ENCODE data around the gene TPK1. TPM values are rescaled to one million over a fixed set of nuclear protein-coding genes. Genes with fewer than 3 reads are reported as not detected.

The TPK1 gene
- total RNA-seq, 4 donors from 2014 or later = 6.8 to 11.9 (median 8.5) TPM

GRCh38 chr7:144659211-144659610 lies 176.6 kb downstream of the TPK1 start:
- H3K36me3 ChIP-seq = no peaks in the 10 kb centered on the region
- 83 to 92% methylated on average over 4 to 8 of the region's 9 CpGs for WGBS, 2 donors (ENCODE audit: low coverage in 1 of 2)
- H3K4me1 ChIP-seq = no peaks in the 10 kb centered on the region
- no peak for TF ChIP-seq POLR2AphosphoS5 (IDR thresholded peaks at IDR 0.05)
- TF ChIP-seq POLR2A (IDR thresholded peaks at IDR 0.05) = no peak
- no peak for TF ChIP-seq EP300 (IDR thresholded peaks at IDR 0.05)
- TF ChIP-seq, protein P1, sequence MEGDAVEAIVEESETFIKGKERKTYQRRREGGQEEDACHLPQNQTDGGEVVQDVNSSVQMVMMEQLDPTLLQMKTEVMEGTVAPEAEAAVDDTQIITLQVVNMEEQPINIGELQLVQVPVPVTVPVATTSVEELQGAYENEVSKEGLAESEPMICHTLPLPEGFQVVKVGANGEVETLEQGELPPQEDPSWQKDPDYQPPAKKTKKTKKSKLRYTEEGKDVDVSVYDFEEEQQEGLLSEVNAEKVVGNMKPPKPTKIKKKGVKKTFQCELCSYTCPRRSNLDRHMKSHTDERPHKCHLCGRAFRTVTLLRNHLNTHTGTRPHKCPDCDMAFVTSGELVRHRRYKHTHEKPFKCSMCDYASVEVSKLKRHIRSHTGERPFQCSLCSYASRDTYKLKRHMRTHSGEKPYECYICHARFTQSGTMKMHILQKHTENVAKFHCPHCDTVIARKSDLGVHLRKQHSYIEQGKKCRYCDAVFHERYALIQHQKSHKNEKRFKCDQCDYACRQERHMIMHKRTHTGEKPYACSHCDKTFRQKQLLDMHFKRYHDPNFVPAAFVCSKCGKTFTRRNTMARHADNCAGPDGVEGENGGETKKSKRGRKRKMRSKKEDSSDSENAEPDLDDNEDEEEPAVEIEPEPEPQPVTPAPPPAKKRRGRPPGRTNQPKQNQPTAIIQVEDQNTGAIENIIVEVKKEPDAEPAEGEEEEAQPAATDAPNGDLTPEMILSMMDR (IDR thresholded peaks at IDR 0.05) = no peak
- H3K27me3 ChIP-seq = no peaks in the 10 kb centered on the region
- H3K4me3 ChIP-seq = no peak overlapping the region
- H3K9me3 ChIP-seq = no peaks in the 10 kb centered on the region
- ATAC-seq = no peak
- no peak overlapping the region for H3K27ac ChIP-seq

DNA sequence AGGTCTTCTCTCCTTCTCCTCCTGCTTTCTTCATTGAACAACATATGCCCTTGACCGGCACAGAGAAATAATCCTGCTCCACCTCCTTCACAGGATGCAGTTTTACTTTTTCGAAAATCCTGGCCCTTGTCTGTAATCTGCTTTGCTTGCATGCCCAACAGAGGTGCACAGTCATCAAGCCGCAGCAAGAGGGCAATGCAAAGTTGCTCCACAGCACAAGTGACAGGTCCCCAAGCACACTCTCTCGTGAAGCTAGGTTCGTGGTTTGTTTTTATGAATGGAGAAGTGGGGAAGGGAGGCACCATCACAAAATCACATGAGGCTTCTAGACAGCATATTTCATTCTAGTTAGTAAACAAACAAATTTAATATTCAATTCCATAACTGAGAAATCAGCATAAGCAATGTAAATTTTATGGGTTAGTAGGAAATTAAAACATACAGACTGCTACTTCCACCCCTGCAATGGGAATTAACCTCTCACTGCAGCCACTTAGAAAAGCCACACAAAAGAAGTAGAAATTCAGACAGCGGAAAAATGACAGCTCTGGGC lies 178.8 kb downstream of the TPK1 start:
- no peaks in the 10 kb centered on the region for H3K27me3 ChIP-seq
- H3K9me3 ChIP-seq = no peaks in the 10 kb centered on the region
- ATAC-seq = no peak
- TF ChIP-seq, protein P1 (IDR thresholded peaks at IDR 0.05) = no peak
- TF ChIP-seq POLR2AphosphoS5 (IDR thresholded peaks at IDR 0.05) (no peak), POLR2A (IDR thresholded peaks at IDR 0.05) (no peak)
- H3K36me3 ChIP-seq = no peaks in the 10 kb centered on the region
- no peak overlapping the region for H3K27ac ChIP-seq
- 56 to 91% methylated on average over 3 to 6 of the region's 6 CpGs for WGBS, 2 donors (ENCODE audit: low coverage in 1 of 2)
- H3K4me3 ChIP-seq = no peak overlapping the region
- no peaks in the 10 kb centered on the region for H3K4me1 ChIP-seq

DNA sequence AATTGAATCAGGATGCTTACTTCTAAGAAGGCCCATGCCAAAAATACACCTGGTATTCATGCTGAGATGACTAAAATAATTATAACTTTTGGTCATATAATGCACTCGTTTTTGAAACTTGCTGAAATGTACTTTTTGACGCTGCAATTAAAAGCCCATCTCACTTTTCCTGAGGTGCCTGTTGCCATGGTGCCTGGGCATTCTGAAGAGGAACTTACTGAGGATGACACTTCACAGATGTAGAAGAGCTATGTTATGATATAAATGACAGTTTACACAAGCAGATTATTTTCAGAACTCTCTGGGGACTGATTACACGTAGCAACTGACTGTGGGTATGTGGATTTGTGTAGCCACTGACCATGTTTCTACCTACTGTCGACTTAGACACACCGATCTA lies 182.4 kb downstream of the TPK1 start:
- Histone ChIP-seq H3K36me3 (no peaks in the 10 kb centered on the region), H3K4me3 (no peak overlapping the region), H3K9me3 (peaks cover 0 to 7% (median 0%) of the 10 kb centered on the region in 3 donors), H3K27ac (no peak overlapping the region), H3K27me3 (no peaks in the 10 kb centered on the region), H3K4me1 (no peaks in the 10 kb centered on the region)
- no peak for ATAC-seq
- WGBS, 2 donors (ENCODE audit: low coverage in 1 of 2) = 22 to 56% methylated on average over 5 of the region's 5 CpGs
- TF ChIP-seq POLR2AphosphoS5 (IDR thresholded peaks at IDR 0.05) = no peak
- no peak for TF ChIP-seq EP300 (IDR thresholded peaks at IDR 0.05)
- TF ChIP-seq, protein P1 (IDR thresholded peaks at IDR 0.05) = no peak
- TF ChIP-seq POLR2A (IDR thresholded peaks at IDR 0.05) = no peak

- no peak overlapping the region for H3K27ac ChIP-seq
These were observed 185.4 kb downstream of the TPK1 start for GRCh38 chr7:144650439-144650838.

GRCh38 chr7:144649120-144649519 lies 186.7 kb downstream of the TPK1 start:
- Histone ChIP-seq H3K4me3 (no peak overlapping the region), H3K4me1 (no peaks in the 10 kb centered on the region), H3K9me3 (peaks cover 0 to 7% (median 0%) of the 10 kb centered on the region in 3 donors), H3K27me3 (no peaks in the 10 kb centered on the region), H3K36me3 (no peaks in the 10 kb centered on the region), H3K27ac (no peak overlapping the region)
- 81 to 92% methylated on average over 2 of the region's 2 CpGs for WGBS, 2 donors (ENCODE audit: low coverage in 1 of 2)
- no peak for ATAC-seq
- TF ChIP-seq, protein P1 (IDR thresholded peaks at IDR 0.05) = no peak
- no peak for TF ChIP-seq EP300 (IDR thresholded peaks at IDR 0.05)
- no peak for TF ChIP-seq POLR2A (IDR thresholded peaks at IDR 0.05)
- TF ChIP-seq POLR2AphosphoS5 (IDR thresholded peaks at IDR 0.05) = no peak

More at GRCh38 chr7:144650439-144650838, 185.4 kb downstream of the TPK1 start:
- no peaks in the 10 kb centered on the region for H3K4me1 ChIP-seq
- no CpG with 5 or more reads among the region's 24 CpGs for WGBS, 2 donors (ENCODE audit: low coverage in 1 of 2)
- H3K4me3 ChIP-seq = no peak overlapping the region
- H3K9me3 ChIP-seq = peaks cover 0 to 7% (median 0%) of the 10 kb centered on the region in 3 donors
- no peaks in the 10 kb centered on the region for H3K27me3 ChIP-seq
- TF ChIP-seq POLR2AphosphoS5 (IDR thresholded peaks at IDR 0.05) = no peak
- TF ChIP-seq, protein P1 (IDR thresholded peaks at IDR 0.05) = no peak
- no peak for TF ChIP-seq POLR2A (IDR thresholded peaks at IDR 0.05)
- no peak for TF ChIP-seq EP300 (IDR thresholded peaks at IDR 0.05)
- ATAC-seq = no peak
- no peaks in the 10 kb centered on the region for H3K36me3 ChIP-seq

Measured in gastroesophageal sphincter (tissue), 4 donors.